Erythroblast (primary cell): Measurements from ENCODE around the gene GJD2.

Source experiments
- DNase-seq, 2 experiments: peaks; one replicate each; lab custom pipeline; 2025; lab: John Stamatoyannopoulos, UW
- GATA1 ChIP-seq: IDR thresholded peaks from 2 replicates; pipeline ENCODE4 v1.6.1; 2011; ENCODE audit warnings: low read depth, mild to moderate bottlenecking, control low read depth, low read length, moderate library complexity
- POLR2A ChIP-seq: IDR thresholded peaks from 2 replicates; pipeline ENCODE4 v1.6.1; 2011; ENCODE audit warnings: mild to moderate bottlenecking, low read length

GJD2 gene

DNA sequence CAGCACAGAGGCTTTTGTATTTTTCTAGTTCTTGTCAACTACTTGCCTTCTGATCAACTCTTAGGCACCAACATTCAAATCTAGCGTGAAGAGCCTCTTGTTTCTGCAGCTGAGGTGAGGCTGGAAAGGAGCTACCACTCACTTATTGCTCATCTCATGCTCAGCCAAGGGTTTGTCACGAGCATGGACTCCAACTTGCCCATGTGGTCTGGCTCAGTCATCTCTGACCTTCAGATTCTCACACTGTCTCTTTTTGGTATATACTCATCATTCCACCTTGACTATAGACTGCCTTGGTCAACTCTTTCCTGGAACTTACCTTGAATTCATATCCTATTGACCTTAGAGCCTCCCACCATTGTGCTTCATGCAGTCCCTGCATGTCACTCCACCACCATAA lies 5.2 kb upstream of the GJD2 start:
- TF ChIP-seq GATA1: no peak
- no peak for TF ChIP-seq POLR2A

DNA sequence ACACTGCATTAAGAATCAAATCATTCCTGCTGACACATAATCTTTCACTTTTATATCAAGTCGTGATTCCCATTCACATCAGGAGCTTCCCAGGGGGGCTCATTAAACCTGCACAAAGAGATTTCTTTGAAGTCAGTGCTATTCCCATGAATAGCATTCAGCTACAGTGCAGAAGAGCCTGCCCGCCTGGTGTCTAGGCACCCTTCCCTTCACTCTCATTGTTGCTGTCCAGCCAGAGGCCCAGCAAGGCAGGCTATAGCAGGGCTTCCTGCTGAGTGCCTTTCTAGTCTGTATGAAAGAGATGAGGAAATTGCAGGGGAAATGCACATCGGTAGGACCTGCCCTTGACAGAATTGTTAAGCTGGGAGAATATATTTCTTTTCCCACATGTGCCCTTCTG lies 4.5 kb upstream of the GJD2 start:
- no peak for DNase-seq
- TF ChIP-seq POLR2A: no peak
- TF ChIP-seq GATA1: no peak

More for the DNA sequence above, 5.2 kb upstream of the GJD2 start:
- no peak for DNase-seq

DNA sequence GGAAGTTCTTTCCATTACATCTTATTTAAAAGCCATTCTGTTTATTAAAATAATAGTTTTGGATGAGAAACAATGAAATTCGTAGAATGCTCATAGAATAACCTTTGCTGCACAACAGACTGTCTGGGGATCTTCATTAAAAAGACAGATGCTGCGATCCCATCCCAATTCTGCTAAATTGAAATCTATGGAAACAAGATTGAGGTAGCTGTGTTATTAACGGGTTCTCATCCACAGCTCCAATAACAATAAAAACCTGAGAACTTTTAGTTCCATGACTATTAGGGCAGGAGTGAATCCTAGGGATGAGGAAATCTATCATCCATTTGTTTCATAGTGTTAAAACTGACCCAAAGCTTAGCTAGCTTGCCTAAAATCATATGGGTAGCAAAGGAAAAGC lies 2.5 kb upstream of the GJD2 start:
- no peak for DNase-seq
- TF ChIP-seq GATA1: no peak
- TF ChIP-seq POLR2A: no peak

DNA sequence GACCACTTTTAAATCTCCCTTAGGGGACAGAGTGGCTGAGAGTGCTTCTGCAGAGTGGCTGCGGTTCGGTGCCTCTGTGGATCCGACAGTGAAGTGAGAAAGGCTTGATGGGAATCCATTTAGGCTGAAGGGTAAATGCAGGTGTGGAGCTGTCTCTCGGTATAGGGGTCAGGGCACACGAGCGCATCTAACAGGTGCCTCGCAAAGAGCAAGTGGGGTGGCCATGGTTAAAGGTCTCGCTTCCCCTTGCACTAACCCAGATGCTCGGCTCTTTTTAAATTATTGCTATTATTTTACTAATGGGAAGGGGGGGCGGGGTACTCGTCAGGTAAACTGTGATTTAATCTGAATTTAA lies 598 bp upstream of the GJD2 start:
- TF ChIP-seq GATA1 (no peak), POLR2A (no peak)
- no peak for DNase-seq

DNA sequence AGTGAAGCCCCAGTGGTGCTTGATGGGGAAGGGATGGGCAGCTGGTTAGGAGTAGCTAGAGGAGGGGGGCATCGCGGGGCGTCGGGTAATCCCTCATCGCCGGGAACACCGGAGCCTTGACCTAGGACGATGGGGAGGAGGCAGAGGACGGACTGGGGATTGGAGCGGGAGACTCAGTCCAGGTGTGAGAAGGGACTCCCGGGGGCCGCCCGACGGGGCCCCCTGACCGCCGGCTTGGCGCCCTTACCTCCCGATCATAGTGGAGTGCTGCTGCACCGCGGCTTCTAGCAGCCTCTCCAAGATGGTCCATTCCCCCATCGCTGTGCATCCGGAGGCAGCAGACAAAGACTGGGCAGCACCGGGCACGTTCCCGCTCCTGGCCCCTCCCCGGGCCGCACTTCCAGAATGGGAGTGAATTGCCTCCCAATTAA lies 612 bp downstream of the GJD2 start:
- no peak for TF ChIP-seq POLR2A
- TF ChIP-seq GATA1: no peak
- no peak for DNase-seq

GRCh38 chr15:34753236-34753894 lies 1.4 kb downstream of the GJD2 start:
- no peak for TF ChIP-seq POLR2A
- TF ChIP-seq GATA1: no peak
- no peak for DNase-seq

DNA sequence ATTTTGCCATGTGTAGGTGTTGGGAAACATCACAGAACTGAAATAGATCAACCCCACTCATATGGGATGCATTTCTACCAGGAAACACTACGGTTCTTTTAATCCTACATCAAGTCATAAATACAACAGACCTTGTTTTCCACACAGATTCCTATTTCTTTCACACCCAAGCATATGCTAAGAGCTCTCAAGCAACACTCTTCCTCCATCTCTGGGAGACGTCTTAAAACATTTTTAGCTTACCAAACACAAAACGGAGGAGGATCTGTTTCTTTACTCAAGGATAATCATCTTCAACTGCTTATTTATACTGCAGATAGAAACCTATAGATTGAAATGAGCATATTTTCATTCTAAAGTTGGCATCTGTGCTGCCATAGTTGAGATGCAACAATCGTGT lies 5.1 kb downstream of the GJD2 start:
- TF ChIP-seq POLR2A (no peak), GATA1 (no peak)
- DNase-seq: no peak

DNA sequence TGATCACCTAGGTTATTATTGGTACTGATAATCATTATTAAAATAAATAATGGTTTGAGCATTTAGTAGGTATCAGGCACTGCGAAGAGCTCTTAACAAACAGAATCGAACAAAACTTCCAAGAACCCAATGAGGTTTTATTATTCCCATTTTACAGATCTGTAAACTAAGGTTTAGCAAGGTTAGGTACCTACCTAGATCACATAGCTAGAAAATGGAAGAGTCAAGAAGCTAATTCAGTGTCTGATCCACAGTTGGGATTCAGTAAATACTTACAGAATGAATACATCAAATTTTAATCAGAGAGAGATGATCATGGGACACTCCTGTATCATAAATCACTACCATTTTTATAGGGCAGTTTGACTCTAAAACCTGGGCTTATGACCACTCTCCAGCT lies 15.5 kb downstream of the GJD2 start:
- DNase-seq: no peak

DNA sequence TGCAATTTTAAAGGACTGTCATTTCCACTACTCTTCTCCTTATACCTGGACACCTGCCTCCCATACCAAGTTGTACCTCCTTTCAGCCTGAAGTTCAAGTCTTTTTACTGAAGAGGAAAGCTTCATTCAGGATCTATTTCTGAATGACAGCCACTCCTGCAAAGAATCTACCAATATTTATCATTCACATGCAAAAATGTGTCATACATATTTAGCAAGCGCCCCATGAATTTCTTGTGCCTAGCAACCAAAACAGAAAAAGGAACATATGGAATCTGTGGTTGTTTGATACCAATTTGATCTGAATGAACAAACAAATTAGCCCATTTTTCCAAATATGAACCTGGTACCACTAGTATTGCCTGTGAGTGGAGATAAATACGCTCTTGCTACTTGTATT lies 16.8 kb downstream of the GJD2 start:
- no peak for DNase-seq
- TF ChIP-seq GATA1: no peak
- TF ChIP-seq POLR2A: no peak

More for the DNA sequence above, 15.5 kb downstream of the GJD2 start:
- no peak for TF ChIP-seq POLR2A
- TF ChIP-seq GATA1: no peak

DNA sequence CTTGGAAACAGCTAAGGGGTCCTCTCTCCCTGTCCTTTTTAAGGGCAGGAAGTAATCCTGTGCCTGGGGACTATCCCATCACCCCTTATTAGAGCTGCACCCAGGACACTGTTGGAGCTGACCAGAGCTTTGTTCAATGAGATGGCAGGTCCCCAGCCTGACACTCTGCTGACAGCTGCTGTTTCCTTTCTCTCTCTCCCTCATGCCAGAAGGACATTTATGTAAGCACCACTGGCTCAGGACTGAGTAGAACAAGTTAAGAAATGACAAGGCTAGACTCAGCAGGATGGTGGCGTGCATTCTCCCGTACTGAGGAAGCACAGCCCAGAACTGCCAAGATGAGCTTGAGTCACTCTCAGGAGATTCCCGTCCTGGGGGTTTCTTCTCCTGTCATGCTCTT lies 17.3 kb downstream of the GJD2 start:
- TF ChIP-seq GATA1 (no peak), POLR2A (no peak)
- DNase-seq: no peak

- TF ChIP-seq GATA1 (no peak), POLR2A (no peak)
- no peak for DNase-seq
Measured at GRCh38 chr15:34734303-34734702, 20.5 kb downstream of the GJD2 start.

DNA sequence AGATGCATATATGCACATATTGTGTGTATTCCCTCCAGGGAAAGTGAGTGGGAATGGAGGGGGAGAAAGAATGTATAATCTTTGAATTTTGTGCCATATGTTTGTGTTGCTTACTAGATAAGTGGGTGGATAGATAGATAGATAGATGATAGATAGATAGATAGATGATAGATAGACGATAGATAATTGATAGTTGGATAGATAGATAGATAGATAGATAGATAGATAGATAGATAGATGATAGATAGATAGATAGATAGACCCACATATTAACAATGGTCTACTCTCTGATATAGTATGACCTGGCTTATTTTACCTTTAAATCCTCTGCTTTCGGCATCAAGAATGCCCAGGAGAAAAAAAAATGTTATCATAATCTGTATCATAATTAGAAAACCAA lies 21.2 kb downstream of the GJD2 start:
- TF ChIP-seq POLR2A (no peak), GATA1 (no peak)
- DNase-seq: no peak

GRCh38 chr15:34732430-34732829 lies 22.4 kb downstream of the GJD2 start:
- TF ChIP-seq POLR2A: no peak
- no peak for TF ChIP-seq GATA1

DNA sequence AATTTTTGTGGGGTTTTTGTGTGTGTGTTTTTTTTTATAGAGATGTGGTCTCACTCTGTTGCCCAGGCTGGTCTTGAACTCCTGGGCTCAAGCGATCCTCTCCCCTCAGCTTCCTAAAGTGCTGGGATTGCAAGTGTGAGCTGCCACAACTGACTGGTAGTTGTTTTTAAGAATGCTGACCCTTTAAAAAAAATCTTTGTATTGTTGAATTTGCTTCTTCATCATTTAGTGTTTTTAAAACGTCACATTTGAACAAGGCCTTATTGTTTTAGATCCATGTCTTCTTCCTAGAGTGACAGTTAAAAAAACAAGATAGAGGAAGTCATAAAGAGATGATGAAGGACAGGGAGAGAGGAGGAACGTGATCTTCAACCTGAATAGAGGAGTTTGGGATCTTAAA lies 24.1 kb downstream of the GJD2 start:
- no peak for TF ChIP-seq POLR2A
- TF ChIP-seq GATA1: no peak
- no peak for DNase-seq

More at GRCh38 chr15:34732430-34732829, 22.4 kb downstream of the GJD2 start:
- no peak for DNase-seq

GRCh38 chr15:34729886-34730285 lies 24.9 kb downstream of the GJD2 start:
- no peak for DNase-seq
- TF ChIP-seq POLR2A (no peak), GATA1 (no peak)

DNA sequence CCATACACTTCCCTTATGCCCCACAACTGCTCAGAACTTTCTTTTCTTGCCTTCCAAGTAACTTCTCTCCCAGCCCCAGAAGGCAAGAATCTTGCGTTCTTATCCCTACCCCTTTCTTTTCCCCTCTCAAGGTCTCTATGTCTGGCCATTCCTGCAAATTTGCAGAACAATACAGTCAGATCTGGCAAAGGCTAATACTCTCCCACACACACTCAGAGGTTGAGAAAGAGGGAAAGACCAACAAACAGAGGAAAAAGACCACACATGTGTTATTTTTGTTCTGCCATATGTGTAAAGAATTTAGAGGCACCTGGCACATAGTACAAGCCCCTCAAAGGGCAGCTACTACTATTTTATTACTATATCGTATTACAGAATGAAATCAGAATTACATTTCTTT lies 25.7 kb downstream of the GJD2 start:
- DNase-seq: no peak
- TF ChIP-seq GATA1 (no peak), POLR2A (no peak)
